ENCODE data around the gene RNASE1.
"Not testable (repeated sequence)": the region's sequence is repeated elsewhere in the genome, so short reads cannot be mapped to it uniquely, and the experiment has no call there.

The RNASE1 gene

DNA sequence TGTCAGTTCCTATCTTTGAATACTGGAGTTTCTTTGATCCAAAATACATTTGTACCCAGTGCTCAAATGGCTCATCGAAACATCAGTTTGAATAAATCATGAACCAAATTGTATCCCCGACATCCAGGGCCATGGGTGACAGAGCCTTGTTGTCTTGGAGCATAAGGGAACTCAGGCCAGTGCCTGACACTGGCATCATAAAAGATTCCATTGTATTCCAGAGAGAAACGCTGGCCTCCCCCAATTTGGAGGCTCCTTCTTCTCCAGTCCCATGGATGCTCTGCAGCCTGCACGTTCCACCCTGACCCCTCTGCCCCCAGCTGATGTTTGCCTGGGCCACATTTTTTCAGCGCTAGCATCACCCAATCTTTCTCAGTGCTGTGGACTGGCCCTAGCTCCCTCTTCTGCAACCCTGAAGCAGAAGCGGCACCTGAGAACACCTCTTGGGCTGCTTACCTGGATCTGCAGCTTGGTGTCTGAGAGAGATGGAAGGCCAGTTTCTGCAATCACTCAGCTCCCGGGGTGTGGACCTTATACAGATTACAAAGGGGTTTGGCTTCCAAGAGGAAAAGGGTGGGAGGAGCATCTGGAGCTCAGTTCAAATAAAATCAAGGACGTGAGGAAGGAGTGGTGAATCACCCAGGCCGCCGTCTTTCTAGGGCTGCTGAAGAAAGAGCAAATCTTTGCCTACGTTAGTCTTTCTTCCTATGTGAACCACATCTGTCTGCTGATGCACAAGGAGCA is at the start of gene RNASE1:
RNASE1 (minus strand) TSS at position 504 of the 744 bp plus-strand sequence. CDS start 776 bp downstream, outside the sequence.
- no peak for DNase-seq (ENCODE audit: low spot score)

DNA sequence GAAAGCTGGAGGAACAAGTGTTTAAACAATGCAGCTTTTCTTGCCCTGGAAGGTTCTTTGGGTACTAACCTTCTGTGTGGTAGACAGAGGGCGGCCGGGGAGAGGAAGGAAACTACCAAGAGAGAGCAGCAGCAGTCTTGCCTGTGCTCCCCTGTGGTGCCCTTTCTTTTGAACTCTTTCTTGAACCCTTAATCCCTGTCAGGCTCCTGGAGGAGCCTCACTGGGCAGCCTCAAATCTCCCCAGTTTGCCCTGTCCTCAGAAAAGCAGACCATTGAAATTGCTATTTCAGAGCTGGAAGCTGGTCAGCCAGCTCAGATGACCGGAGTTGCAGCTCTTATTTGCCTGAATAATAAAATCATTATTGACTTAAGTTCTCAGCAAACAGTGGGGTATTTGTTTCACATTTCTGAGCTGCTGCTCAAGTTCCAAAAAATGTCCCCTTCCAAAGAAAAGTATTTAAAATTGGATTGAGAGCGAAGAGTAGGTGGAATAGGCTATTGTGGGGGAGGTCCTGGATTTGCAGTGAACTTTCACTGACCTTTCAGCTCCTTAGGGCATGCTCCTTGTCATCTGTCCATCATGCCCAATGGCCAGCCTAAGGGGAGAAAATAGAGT is 46.4 kb upstream of the RNASE1 start:
- no peak for DNase-seq (ENCODE audit: low spot score)

DNA sequence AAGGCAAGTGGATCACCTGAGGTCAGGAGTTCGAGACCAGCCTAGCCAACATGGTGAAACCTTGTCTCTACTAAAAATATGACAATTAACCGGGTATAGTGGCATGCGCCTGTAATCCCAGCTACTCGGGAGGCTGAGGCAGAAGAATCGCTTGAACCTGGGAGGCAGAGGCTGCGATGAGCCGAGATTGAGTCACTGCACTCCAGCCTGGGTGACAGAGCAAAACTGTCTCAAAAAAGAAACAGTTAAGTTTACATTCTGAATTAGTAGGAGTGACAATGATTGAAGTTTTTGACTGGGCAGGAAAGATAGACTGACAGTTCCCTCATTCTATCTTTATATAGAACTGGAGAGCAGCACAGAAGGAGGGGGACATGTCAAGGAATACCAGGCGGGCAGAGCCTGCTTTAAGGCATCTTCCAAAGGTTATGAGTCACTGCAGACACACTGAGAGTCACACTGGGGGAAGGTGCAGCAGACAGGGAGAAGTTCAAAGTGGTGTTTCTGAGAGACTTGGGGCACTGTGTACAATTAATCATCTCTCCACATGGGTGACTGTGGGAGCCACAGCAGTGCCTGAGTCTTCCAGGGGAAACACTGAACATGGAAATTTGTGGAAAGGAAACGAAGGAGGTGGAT is 45.8 kb upstream of the RNASE1 start:
- DNase-seq (ENCODE audit: low spot score), result no peak

DNA sequence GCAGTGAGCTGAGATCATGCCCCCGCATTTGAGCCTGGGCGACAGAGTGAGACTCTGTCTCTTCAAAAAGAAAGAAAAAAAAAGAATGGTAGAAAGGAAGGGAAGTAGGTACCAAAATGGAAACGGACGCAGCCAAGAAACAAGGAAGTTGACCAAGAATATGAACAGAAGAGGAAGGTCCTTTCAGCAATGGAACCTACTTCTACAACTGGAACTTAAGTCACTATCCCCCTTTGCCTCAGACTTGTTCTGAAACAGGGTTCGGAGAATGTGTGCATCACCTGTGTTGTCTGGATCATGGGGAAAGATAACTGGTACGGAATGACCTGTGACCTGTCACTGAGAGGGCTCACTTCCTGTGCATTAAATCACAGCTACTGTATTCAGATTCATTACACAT is 43.9 kb upstream of the RNASE1 start:
- DNase-seq (ENCODE audit: low spot score), result no peak

DNA sequence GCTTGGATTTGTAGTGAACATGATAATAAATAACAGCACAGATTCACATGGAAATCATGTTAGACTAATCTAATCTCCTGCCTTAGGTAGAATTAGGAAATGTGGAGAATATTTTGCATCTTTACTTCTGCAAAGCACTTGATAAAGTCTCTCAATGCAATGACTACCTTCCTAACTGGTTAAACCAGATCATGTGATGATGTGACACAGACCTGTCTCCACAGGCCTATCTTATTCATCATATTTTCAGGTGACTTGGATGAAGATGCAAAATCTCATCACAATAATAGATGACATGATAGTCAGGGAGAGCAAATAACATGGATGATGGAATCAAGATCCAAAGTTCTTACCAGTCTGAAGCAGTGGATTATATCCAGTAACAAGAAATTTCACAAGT is 38.5 kb upstream of the RNASE1 start:
- DNase-seq (ENCODE audit: low spot score), result no peak

DNA sequence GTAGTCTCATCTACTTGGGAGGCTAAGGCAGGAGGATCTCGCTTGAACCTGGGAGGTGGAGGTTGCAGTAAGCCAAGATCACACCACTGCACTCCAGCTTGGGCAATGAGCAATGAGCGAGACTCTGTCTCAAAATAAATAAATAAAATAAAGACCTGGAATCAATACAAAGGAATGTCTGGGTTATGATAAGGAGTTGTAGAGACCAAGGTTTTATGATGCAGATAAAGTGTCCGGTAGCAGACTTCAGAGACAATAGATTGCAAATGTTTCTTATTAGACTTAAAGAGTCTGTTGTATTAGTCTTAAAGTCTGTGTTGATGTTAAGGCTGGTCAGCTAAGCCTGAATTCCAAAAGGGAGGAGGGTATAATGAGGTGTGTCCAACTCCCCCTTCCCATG is 35.2 kb upstream of the RNASE1 start:
- no peak for DNase-seq (ENCODE audit: low spot score)

DNA sequence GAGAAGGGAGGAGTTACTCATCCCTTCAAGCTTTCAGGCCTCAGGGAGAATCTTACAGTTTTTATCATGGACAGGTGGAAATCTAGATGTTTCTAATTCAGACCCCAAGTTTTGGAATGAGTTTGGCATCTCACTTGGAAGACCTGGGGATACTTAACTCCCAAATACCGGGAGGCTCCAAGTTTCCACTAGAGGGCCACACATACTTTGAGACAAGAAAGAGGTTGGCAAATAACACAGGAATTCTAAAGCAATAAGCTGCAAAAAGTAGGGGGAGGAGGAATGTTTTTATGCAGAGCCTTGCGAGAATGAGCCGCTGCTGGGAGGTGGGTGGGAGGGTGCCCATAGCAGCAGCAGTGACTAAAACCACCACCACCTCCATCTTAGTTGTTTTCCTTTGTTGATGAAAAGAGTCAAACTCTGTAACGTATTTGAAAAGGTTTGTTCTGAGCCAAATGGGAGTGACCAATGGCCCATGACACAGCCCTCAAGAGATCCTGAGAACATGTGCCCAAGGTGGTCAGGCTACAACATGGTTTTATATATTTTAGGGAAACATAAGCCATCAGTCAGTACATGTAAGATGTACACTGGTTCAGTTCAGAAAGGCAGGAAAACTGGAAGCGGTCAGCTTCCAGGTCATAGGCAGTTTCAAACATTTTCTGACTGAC is 34.2 kb upstream of the RNASE1 start:
- no peak for DNase-seq (ENCODE audit: low spot score)

DNA sequence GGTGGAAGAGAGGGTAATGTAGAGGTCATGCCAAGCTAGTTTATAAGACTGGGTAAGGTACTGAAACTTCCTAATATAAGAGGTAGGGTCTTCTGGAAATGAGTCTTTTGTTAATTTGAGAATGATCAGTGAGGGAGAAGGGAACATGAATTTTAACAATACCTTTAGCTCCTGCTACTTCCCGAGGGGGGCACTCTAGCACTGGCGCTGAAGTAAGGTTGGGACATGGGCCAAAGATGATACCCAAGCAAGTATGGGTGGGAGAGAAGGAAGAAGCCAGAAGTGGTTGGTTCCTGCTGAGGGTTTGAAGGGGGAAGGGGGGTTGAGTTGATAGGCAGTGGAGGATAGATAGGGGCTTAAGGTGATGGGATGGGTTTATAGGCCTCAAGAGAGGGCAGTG is 32.3 kb upstream of the RNASE1 start:
- no peak for DNase-seq (ENCODE audit: low spot score)

DNA sequence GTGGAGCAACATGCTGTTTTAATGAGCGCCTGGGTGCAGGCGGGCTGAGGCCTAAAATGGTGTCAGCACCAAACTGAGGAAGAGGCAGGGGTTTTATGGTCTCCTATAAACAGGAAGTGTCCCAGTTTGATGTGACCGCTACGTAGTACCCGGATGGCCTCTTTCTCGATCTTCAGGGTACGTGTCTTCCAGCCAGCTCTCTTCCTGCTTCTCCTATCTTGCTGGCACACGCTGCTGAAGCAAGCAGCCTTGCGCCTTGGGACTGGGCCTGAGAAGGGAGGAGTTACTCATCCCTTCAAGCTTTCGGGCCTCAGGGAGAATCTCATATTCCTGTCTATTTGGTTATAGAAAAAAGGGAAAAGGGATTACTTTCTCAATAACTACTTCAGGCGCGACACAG is 28.2 kb upstream of the RNASE1 start:
- DNase-seq (ENCODE audit: low spot score), result no peak

DNA sequence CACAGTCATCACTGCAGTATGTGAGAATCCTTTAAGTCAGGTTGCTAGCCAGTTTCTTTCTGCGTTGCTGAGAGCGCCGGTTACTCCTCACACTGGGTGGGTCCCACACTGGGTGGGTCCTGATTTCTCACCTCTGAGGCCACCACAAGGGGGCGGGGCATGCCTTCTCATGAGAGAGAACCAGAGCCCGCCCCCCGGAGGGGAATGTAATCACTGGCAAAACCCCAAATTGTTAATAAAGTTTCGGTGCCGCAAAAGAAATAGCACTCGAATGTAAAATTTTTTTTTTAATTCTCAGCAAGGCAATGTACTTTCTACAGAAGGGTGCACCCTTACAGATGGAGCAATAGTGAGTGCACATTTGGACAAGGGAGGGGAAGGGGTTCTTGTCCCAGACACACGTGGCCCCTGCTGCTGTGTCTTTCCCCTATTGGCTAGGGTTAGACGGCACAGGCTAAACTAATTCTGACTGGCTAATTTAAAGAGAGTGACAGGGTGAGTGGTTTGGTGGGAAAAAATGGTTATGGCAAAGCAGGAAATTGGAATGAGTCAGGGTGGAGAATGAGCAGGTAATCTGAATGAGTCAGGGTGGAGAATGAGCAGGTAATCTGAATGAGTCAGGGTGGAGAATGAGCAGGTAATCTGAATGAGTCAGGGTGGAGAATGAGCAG is 25.5 kb upstream of the RNASE1 start:
- not testable (repeated sequence) for DNase-seq (ENCODE audit: low spot score)

DNA sequence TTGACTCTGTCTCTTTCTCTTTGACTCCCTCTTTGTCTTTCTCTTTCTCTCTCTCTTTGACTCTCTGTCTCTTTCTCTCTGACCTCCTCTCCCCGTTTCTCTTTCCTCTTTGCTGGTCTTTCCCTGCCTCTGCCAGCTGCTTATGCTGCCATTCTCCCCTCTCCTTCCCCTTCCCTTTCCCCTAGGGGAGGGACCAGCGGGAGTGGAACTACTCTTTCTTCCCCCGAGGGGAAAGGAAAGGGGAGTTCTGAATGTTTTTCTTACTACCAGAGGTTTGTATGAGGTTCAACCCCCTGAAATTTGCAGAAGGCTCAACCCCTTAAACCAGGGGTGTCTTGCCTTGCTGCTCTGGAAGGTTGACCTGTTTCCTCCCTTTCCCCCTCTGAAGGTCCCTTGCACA is 24.7 kb upstream of the RNASE1 start:
- no peak for DNase-seq (ENCODE audit: low spot score)

DNA sequence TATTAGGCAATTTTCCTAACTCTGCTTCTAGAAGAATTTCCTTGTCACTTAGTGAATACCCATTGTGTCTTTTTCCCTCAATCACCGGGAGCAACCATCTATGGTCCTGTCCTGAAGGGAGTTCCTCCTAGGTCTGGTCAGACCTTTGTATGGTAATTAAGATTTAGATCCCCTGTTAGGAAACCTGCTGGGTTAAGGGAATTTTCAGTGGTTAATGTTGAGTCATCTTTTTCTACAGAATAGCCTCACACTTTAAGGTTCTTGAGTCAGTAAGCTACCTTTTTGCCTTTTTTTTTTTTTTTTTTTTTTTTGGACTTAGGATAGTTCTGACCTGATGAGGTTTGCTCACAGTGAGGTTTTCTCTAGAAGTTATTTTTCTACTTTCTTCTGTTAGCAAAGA is 24.0 kb upstream of the RNASE1 start:
- not testable (repeated sequence) for DNase-seq (ENCODE audit: low spot score)

DNA sequence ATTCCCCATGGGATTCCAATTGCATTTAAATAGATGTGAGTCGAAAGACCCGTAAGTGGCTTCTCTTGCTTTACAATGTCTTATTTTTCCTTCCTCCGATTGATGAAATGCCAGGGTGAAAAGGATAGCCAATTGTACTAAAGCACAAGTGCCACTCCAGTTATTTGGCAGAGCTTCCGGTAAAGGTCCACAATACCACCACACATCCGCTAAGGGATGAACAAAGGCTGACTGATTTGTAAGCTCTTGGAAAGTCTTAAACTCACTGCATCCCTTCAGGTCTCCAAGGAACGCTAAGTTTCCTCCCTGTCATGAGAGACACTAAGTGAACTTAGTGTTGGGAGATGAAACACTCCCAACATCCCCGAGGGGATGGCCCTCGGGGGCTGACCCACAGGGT is 21.2 kb upstream of the RNASE1 start:
- no peak for DNase-seq (ENCODE audit: low spot score)

DNA sequence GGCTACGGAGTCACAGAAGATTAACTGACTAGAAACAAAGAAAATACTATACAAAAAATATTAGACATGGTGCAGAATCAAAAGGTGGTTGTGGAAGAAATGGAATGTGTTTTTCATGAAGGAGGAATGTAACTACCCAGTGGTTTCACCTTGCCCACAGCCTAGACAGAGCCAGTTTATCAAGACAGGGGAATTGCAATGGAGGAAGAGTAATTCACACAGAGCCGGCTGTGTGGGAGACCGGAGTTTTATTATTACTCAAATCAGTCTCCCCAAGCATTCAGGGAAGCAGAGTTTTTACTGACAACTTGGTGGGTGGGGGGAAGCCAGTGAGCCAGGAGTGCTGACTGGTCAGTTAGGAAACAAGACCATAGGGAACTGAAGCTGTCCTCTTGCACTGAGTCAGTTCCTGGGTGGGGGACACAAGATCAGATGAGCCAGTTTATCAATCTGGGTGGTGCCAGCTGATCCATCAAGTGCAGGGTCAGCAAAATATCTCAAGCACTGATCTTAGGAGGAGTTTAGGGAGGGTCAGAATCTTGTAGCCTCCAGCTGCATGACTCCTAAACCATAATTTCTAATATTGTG is 19.0 kb upstream of the RNASE1 start:
- not testable (repeated sequence) for DNase-seq (ENCODE audit: low spot score)

DNA sequence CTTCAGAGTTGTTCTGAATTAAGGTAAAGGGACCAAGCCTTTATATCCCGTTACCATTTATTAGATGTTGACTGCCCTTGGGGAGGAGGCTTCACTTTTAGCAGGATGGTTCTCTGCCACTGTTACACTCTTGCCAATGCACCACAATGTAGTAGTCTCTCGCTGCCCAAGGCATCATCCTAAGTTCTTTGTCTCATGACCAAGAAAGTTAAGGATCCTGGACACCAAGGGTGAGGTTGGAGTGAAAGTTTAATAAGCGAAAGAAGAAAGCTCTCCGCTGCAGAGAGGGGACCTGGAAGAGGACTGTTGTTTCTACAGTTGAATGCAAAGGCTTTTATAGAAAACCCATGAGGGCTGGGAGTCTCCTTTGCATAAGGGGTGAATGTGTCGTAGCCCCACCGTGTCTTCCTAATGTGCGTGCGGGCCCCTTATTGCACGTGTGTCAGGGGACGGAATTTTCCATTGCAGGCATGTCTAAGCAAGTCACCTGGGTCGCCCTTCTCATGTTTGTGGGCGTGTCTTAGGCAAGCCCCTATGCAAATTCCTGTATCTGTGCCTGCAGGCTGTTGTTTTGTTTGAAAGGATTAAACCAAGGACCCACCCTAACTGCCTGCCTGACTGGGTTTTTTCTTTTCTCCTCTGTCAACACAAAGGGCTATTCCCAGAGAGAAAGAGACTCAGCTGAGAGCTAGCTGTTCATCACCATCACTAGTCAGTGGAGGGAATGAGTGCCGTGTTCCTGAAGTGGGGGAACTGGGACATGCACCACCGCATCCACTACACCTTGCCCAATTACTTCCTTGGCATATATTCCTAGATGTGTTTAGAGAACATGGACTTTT is 17.6 kb upstream of the RNASE1 start:
- DNase-seq (ENCODE audit: low spot score), result no peak

DNA sequence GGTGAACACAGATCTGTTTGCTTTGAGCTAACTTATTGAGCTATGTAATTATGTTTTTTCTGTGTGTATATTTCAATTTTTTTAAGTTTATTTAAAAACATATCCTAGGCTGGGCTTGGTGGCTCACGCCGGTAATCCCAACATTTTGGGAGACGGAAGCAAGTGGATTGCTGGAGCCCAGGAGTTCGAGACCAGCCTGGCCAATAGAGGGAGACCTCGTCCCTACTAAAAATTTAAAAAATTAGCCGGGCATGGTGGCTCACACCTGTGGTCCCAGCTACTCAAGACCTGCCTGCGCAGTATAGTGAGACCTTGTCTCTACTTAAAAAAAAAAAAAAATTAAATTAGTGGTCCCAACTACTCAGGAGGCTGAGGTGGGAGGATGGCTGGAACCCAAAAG is 16.2 kb upstream of the RNASE1 start:
- no peak for DNase-seq (ENCODE audit: low spot score)

DNA sequence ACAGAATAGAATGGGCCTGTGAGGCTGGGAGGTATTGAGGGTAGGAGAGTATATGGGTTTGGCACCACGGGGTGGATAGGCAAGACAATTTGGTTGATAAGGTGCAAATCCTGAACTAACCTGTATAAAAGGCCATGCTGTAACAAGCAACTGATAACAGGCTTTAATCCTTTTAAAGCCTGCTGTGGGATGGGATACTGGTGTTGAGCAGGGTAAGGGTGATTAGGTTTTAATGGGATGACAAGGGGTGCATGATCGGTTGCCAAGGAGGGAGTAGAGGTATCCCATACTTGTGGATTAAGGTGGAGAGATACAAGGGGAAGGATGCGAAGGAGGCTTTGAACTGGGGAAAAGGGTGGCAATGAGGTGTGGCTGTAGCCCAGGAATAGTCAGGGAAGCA is 13.3 kb upstream of the RNASE1 start:
- not testable (repeated sequence) for DNase-seq (ENCODE audit: low spot score)

DNA sequence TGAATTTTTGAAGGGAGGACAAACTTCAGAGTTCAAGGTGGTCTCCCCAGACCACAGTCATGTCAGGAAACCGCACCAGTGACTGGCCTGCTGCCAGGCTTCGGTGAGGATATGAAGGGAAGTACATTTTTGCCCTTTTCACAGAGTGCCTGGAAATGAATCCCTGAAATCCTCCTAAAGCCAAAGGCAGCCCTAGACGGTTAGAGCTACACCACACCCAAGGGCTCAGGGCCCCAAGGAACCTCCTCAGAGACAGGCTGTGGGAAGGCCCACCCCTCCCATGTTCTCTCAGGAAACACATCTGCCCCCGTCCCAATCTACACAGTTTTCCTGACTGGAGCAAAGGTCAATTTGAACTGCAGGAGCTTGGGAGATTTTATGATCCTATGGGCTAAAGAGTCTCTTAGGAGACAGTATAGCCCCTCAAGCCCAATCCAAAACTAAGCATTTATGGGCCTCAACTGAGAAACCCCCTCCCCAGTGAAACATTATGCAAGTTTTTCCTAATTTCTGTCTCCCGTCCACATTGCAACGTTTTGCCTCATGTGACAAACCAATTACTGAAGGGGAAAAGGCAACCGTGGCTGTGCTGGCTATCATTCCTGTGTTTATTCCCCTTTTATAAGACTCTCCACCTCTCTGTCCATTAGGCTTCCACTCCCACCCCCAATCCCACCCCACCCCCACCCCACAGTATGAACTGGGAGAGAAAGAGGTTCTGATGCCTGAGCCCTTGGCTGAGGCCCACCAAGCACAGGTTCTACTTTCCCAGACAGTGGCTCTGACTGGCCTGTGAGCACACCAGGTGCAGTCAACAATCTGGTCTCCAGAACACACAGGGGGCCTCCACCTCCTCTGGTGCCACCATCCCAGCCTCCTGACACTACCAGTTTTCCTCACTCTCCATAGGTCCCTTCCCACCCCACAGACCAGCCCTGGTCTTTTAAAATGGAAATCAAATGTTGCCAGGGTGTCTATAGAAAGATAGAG is 9.6 kb upstream of the RNASE1 start:
- DNase-seq (ENCODE audit: low spot score), result no peak

DNA sequence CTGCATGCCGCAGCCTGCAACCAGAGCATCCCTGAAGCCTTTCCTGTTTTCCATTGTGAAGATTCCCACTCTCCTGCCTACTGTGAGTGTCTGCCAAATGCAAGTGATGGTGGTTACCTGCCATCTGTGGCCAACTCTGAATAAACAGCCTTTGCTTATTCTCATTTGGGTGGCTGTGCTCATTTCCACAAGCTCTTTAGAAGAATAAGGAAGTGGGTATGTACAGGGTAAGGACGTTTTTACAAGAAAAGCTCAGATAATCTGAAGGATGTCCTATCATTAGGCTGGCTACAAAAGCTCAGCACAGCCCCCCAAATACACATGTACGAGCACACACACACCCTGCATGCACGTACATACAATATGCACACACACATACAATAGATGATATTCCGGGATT is 7.3 kb upstream of the RNASE1 start:
- DNase-seq (ENCODE audit: low spot score), result no peak

DNA sequence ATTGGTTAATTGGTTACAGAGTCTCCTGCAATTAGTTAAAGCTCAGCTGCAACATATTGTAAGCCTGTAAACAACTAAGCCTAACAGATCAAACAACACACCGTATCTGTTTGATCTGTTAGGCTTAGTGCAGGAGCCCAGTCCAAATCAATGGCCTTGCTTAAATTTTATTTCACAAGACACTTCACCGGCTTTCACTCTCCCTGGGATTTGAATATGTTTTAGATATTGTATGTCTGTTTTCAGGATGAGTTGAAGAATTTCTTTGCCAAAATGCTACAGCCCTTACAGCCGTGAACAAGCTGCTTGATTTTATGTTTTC is 5.5 kb upstream of the RNASE1 start:
- no peak for DNase-seq (ENCODE audit: low spot score)
